ENCODE results near the gene LTK.
"Not testable (repeated sequence)": the region's sequence is repeated elsewhere in the genome, so short reads cannot be mapped to it uniquely, and the experiment has no call there.

LTK gene

DNA sequence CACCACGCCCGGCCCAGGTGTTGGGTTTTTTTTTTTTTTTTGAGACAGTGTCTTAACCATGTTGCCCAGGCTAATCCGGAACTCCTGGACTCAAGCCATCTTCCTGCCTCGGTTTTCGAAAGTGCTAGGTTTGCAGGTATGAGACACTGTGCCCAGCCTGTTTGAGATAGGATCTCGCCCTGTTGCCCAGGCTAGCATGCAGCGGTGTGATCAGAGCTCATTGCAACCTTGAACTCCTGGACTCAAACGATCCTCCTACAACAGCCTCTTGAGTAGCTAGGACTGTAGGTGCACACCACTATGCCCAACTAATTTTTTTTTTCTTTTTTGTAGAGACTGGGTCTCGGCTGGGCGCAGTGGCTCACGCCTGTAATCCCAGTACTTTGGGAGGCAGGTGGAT is 40.2 kb downstream of the LTK start:
- no peak for DNase-seq

- not testable (repeated sequence) for DNase-seq
These were observed 44.0 kb downstream of the LTK start for GRCh38 chr15:41469644-41470043.

DNA sequence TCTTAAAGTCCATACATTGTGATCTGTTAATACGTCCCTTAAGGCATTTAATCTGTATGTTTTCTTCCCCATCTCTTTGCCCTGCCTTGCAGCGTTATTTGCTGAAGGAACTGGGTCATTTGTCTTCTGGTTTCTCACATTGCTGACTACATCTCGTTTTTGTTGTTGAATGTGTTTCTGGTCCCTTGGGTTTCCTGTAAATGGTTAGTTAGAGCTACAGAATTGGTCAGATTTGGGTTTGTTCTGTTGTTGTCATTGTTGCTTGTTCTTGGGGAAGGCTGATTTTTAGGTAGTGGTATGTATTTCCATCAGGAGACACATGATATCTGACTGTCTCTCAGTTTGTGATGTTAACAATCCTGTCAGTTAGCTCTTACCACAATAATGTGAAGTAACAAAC is 46.9 kb downstream of the LTK start:
- DNase-seq, result no peak

GRCh38 chr15:41465822-41466421 is 47.7 kb downstream of the LTK start:
- no peak for DNase-seq

GRCh38 chr15:41464889-41465580 is 48.6 kb downstream of the LTK start:
- no peak for DNase-seq

- no peak for DNase-seq
These were observed 51.4 kb downstream of the LTK start for GRCh38 chr15:41462084-41462795.

Measured in NCI-H1436 treated with DMSO at 0.1 percent for 48 hours (cell line).